Measurements from ENCODE around the gene KLHL33. TPM values are rescaled to one million over a fixed set of nuclear protein-coding genes. Genes with fewer than 3 reads are reported as not detected.
A peak's percentile ranks its signal among the peaks of the same experiment; 100 is the strongest.

KLHL33 gene
- total RNA-seq, 2 donors from 2014 or later, result 0.26 TPM; not detected in 1

DNA sequence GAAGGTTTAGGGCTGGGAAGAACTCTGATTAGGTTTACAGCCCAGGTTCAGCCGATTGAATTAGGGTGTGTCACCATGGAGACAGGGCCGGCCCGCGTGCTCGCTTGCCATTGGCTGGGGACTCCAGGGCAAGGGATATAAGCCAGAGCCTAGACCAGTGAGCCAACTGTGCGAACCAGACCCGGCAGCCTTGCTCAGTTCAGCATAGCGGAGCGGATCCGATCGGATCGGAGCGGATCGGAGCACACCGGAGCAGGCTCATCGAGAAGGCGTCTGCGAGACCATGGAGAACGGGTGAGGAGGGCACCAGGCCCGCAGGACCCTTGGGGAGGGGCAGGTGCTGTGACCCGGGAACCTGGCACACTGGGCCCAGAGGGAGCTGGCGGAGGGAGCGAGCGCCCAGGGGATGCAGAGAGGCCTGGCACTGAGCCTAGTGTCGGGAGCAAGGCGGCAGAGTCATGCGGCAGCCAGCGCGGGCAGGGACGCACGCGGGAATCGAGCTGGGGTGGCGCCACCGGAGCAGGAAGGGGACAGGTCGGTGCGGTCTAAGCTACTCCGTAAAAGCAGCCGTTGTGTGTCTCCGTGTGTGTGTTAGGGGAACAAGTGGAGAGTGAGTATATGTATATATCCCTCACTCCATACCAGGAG is 33.4 kb upstream of the KLHL33 start, which contains the start of gene PNP:
TSS of gene PNP (plus strand) at position 165 of the 648 bp plus-strand sequence. CDS start at position 284, 119 bp downstream.
- Histone ChIP-seq H3K36me3 (replicated peaks in 1 of 2; ENCODE audit: insufficient read depth in 1 of 2, low read depth in 2 of 2) (no peaks in the 10 kb centered on the region), H3K4me1 (peaks cover 26% of the 10 kb centered on the region), H3K4me3 (peak within 1 kb of the TSS; percentile 33), H3K27me3 (no peaks in the 10 kb centered on the region), H3K27ac (peak within 1 kb of the TSS; percentile 85 to 94 (median 88)), H3K9me3 (no peaks in the 10 kb centered on the region)
- WGBS, 2 donors, result 0% methylated on average over 17 to 40 of the region's 40 CpGs
- intact Hi-C loops (cut with DNase I), result loop anchor here (10.0 kb wide), 1 partner anchor 135 kb away; no protein-coding TSS in a partner anchor
- TF ChIP-seq, protein P1, sequence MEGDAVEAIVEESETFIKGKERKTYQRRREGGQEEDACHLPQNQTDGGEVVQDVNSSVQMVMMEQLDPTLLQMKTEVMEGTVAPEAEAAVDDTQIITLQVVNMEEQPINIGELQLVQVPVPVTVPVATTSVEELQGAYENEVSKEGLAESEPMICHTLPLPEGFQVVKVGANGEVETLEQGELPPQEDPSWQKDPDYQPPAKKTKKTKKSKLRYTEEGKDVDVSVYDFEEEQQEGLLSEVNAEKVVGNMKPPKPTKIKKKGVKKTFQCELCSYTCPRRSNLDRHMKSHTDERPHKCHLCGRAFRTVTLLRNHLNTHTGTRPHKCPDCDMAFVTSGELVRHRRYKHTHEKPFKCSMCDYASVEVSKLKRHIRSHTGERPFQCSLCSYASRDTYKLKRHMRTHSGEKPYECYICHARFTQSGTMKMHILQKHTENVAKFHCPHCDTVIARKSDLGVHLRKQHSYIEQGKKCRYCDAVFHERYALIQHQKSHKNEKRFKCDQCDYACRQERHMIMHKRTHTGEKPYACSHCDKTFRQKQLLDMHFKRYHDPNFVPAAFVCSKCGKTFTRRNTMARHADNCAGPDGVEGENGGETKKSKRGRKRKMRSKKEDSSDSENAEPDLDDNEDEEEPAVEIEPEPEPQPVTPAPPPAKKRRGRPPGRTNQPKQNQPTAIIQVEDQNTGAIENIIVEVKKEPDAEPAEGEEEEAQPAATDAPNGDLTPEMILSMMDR (IDR thresholded peaks at IDR 0.05), result no peak
- peak; percentile 96 to 99 (median 99) for TF ChIP-seq POLR2A (IDR thresholded peaks at IDR 0.05)
- DNase-seq, result peak; percentile 89 to 93 (median 93)
- peak; percentile 96 for ATAC-seq

DNA sequence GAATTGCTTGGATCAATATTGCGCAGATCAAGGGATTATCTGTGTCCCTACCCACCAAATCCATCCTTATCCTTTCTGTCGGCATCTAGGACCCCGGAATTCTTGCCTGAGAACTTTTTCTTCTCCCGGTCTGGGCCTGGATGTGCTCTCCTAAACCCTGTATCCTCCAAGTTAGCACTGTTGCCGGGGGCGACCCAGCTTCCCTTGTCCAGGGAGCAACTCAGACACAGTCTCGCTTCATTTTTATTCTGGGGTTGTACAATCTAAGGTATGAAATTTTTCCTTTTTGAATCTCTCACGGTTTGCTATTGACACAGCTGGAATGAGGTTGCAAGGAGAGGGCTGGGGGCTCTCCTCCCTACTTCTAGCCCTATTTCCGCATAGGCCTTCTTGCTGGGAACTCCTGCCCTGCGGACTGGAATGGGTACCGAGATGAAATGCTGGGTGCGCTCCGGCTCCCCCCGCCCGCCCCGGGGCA is 32.8 kb upstream of the KLHL33 start:
- Histone ChIP-seq H3K9me3 (no peaks in the 10 kb centered on the region), H3K36me3 (replicated peaks in 1 of 2; ENCODE audit: insufficient read depth in 1 of 2, low read depth in 2 of 2) (no peaks in the 10 kb centered on the region), H3K27ac (peak overlapping the region; percentile 85 to 94 (median 88)), H3K4me1 (peaks cover 26% of the 10 kb centered on the region), H3K27me3 (no peaks in the 10 kb centered on the region), H3K4me3 (no peak overlapping the region)
- peak in 3 of 4 donors; percentile 25 to 32 (median 28) for DNase-seq
- 24 to 36% methylated on average over 12 to 16 of the region's 16 CpGs for WGBS, 2 donors
- intact Hi-C loops (cut with DNase I), result loop anchor here (10.0 kb wide), 1 partner anchor 136 kb away; no protein-coding TSS in a partner anchor
- ATAC-seq, result no peak
- TF ChIP-seq, protein P1 (IDR thresholded peaks at IDR 0.05), result no peak
- no peak for TF ChIP-seq POLR2A (IDR thresholded peaks at IDR 0.05)

DNA sequence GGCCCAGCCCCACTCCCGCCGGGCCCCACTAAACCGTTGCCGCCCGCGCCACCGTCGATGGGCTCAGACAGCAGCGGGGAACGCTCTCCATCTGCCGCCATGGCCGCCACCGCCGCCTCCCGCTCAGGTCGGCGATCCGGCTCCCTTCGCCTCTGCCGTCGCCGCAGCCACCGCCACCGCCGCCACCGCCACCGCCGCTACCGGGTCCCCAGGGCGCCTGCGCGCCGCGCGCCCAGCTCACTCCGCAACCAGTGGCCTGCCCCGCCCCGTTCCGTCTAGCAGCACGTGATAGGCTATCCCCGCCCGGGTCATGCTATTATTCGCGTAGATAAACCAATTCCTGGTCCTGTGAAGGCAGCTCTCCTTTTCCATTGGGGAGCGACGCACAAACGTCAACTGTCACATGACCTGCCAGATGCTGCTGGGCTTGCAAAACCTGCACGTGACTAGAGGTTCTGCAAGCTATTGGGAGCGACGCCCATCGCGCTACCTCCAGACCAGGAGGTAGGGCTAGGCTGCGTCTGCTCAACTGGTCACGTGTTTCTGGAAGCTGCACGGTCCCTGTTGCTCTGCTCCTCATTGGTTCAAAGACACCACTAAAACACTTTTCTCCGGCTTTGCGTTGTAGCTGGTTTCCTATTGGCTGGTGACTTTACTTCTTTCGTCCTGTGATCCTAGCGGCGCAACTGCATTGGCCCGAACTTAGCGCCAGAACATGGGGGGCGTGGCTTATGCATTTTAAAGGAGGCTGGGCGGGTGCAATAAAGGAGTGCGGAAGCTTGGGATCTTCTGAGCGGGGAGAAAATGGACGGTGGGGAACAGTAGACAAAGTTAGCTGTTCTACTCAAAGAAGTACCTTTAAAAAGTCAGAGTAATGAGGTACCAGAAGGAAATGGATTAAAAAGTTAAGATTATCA is 25.5 kb upstream of the KLHL33 start, which contains the start of gene PIP4P1:
TSS of gene PIP4P1 (minus strand) at position 210 of the 917 bp plus-strand sequence. CDS start at position 101, 109 bp downstream.
- no peaks in the 10 kb centered on the region for H3K9me3 ChIP-seq
- intact Hi-C loops (cut with DNase I), result loop anchor here (10.0 kb wide), 1 partner anchor 143 kb away; no protein-coding TSS in a partner anchor
- 0% methylated on average over 12 to 64 of the region's 67 CpGs for WGBS, 2 donors

More for the DNA sequence above, 25.5 kb upstream of the KLHL33 start, which contains the start of gene PIP4P1:
- ATAC-seq, result peak; percentile 95
- H3K27ac ChIP-seq, result peak within 1 kb of the TSS; percentile 84 to 95 (median 88)
- H3K36me3 ChIP-seq (replicated peaks in 1 of 2; ENCODE audit: insufficient read depth in 1 of 2, low read depth in 2 of 2), result peaks cover 3 to 17% of the 10 kb centered on the region in 2 donors
- TF ChIP-seq, protein P1 (IDR thresholded peaks at IDR 0.05), result peak in 2 of 7 experiments; percentile 6 to 20
- TF ChIP-seq POLR2A (IDR thresholded peaks at IDR 0.05), result peak; percentile 74 to 84 (median 80)
- DNase-seq, result peak; percentile 99 to 100 (median 99)
- peak within 1 kb of the TSS; percentile 52 to 80 for H3K4me3 ChIP-seq
- peaks cover 36% of the 10 kb centered on the region for H3K4me1 ChIP-seq
- no peaks in the 10 kb centered on the region for H3K27me3 ChIP-seq

All from body of pancreas (tissue), 4 donors.